MM.1S (cell line): ENCODE results near the gene ROPN1L.

Experiments
- DNase-seq: peaks from one replicate; pipeline ENCODE4 v3.0.0-alpha.2; 2015
- H2AFZ ChIP-seq: fragments of 300-600 bp; sonication (generic); 2 replicates; pipeline ENCODE4 v1.6.0; 2016; ENCODE audit warnings: antibody characterized with exemption, low read length
- H3F3A ChIP-seq: fragments of 300-600 bp; sonication (generic); 2 replicates; pipeline ENCODE4 v1.6.1; 2016; ENCODE audit warnings: mild to moderate bottlenecking, antibody characterized with exemption, low read length, moderate library complexity, mixed read lengths; ENCODE audit not compliant: insufficient read depth
- H3K27ac ChIP-seq: fragments of 300-600 bp; sonication (generic); 2 replicates; pipeline ENCODE4 v1.5.1; 2016; ENCODE audit warnings: mild to moderate bottlenecking, low read length
- H3K27me3 ChIP-seq: fragments of 300-600 bp; sonication (generic); replicated peaks from 2 replicates; pipeline ENCODE4 v1.6.0; 2016; ENCODE audit warnings: low read length; ENCODE audit not compliant: insufficient read depth
- H3K36me3 ChIP-seq: fragments of 300-600 bp; sonication (generic); replicated peaks from 2 replicates; pipeline ENCODE4 v1.6.1; 2016; ENCODE audit warnings: mild to moderate bottlenecking, low read length, mixed read lengths; ENCODE audit not compliant: insufficient read depth
- H3K4me1 ChIP-seq: fragments of 300-600 bp; sonication (generic); 2 replicates; pipeline ENCODE4 v1.6.1; 2016; ENCODE audit warnings: low read length, mixed read lengths
- H3K4me2 ChIP-seq: fragments of 300-600 bp; sonication (generic); 2 replicates; pipeline ENCODE4 v1.6.0; 2016; ENCODE audit warnings: low read depth, low read length
- H3K4me3 ChIP-seq: fragments of 300-600 bp; sonication (generic); 2 replicates; pipeline ENCODE4 v1.5.1; 2016; ENCODE audit warnings: low read length, mixed read lengths
- H3K79me2 ChIP-seq: fragments of 300-600 bp; sonication (generic); 2 replicates; pipeline ENCODE4 v1.6.1; 2016; ENCODE audit warnings: mixed run types, low read length, mixed read lengths
- H3K9ac ChIP-seq: fragments of 300-600 bp; sonication (generic); 2 replicates; pipeline ENCODE4 v1.6.1; 2016; ENCODE audit warnings: low read length, mixed read lengths
- H3K9me2 ChIP-seq: fragments of 300-600 bp; sonication (generic); replicated peaks from 2 replicates; pipeline ENCODE4 v1.6.1; 2016; ENCODE audit warnings: mild to moderate bottlenecking, low read length, mixed read lengths; ENCODE audit not compliant: insufficient read depth
- H3K9me3 ChIP-seq: fragments of 300-600 bp; sonication (generic); replicated peaks from 2 replicates; pipeline ENCODE4 v1.6.1; 2016; ENCODE audit warnings: mild to moderate bottlenecking, low read length, mixed read lengths; ENCODE audit not compliant: insufficient read depth
- H4K20me1 ChIP-seq: fragments of 300-600 bp; sonication (generic); 2 replicates; pipeline ENCODE4 v1.6.1; 2016; ENCODE audit warnings: mild to moderate bottlenecking, low read length, moderate library complexity, mixed read lengths; ENCODE audit not compliant: insufficient read depth
- CTCF ChIP-seq: fragments of 300-600 bp; sonication (generic); IDR thresholded peaks from 2 replicates; pipeline ENCODE4 v1.5.1; 2016; ENCODE audit warnings: antibody characterized with exemption, low read length, mixed read lengths
- EZH2 ChIP-seq: fragments of 300-600 bp; sonication (generic); optimal IDR thresholded peaks from 2 replicates; pipeline ENCODE3; 2017; ENCODE audit warnings: low read depth, mild to moderate bottlenecking, antibody characterized with exemption, low read length, mixed read lengths
- EZH2phosphoT487 ChIP-seq: fragments of 300-600 bp; sonication (generic); IDR thresholded peaks from 2 replicates; pipeline ENCODE4 v1.6.1; 2018; ENCODE audit warnings: antibody characterized with exemption, low read length

Gene ROPN1L

GRCh38 chr5:10461041-10461440 is 19.4 kb downstream of the ROPN1L start:
- Histone ChIP-seq H3K79me2 (no peaks in the 10 kb centered on the region), H3K4me2 (no peak overlapping the region), H4K20me1 (no peaks in the 10 kb centered on the region), H3K9me3 (no peaks in the 10 kb centered on the region), H3K9ac (no peak overlapping the region), H3K9me2 (no peaks in the 10 kb centered on the region), H3F3A (no peaks in the 10 kb centered on the region), H3K36me3 (no peaks in the 10 kb centered on the region), H3K4me1 (no peaks in the 10 kb centered on the region), H3K27ac (no peak overlapping the region), H2AFZ (no peak overlapping the region), H3K4me3 (no peak overlapping the region), H3K27me3 (no peaks in the 10 kb centered on the region)
- DNase-seq: no peak
- no peak for TF ChIP-seq EZH2phosphoT487
- TF ChIP-seq CTCF: no peak
- TF ChIP-seq EZH2: no peak

DNA sequence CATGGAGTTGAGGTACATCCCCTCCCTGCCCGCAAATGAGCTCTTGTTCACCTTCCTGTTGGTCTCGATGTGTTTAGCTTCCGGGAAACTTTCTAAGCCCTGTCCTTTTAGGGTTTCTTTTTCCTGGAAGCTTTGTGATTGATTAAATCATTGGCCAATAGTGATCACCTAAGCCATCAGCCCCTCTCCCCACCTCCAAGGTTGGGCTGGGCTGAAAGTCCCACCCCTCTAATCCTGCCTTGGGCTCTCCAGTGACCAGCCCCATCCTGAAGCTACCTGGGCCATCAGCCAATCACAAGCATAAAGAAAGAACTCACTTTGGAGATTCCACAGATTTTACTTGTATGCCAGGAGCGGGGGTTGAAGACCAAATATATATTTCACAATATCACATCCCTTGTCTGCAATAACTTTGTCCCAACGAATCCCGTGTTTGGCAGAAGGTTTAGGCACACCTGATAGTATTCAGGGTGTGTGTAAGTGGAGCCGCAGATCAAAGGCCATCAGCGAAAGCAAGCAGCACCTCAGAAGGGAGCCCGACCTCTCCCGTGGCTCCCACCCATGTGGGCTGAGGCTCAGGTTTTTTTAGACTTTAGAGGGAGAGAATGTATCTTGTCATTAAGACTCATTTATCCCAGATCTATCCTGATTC is 20.4 kb downstream of the ROPN1L start:
- no peak for TF ChIP-seq CTCF
- no peak for TF ChIP-seq EZH2phosphoT487
- TF ChIP-seq EZH2: no peak
- Histone ChIP-seq H3F3A (no peaks in the 10 kb centered on the region), H3K27ac (no peak overlapping the region), H3K4me2 (no peak overlapping the region), H3K36me3 (no peaks in the 10 kb centered on the region), H2AFZ (no peak overlapping the region), H3K4me1 (no peaks in the 10 kb centered on the region), H3K9me2 (no peaks in the 10 kb centered on the region), H4K20me1 (no peaks in the 10 kb centered on the region), H3K9me3 (no peaks in the 10 kb centered on the region), H3K79me2 (no peaks in the 10 kb centered on the region), H3K4me3 (no peak overlapping the region), H3K9ac (no peak overlapping the region), H3K27me3 (no peaks in the 10 kb centered on the region)
- no peak for DNase-seq

GRCh38 chr5:10463566-10463965 is 21.9 kb downstream of the ROPN1L start:
- H3K9me2 ChIP-seq: no peaks in the 10 kb centered on the region
- no peaks in the 10 kb centered on the region for H3K36me3 ChIP-seq
- DNase-seq: no peak
- H4K20me1 ChIP-seq: no peaks in the 10 kb centered on the region
- TF ChIP-seq CTCF (no peak), EZH2phosphoT487 (no peak), EZH2 (no peak)
- H3K9me3 ChIP-seq: no peaks in the 10 kb centered on the region
- no peak overlapping the region for H2AFZ ChIP-seq
- H3K4me3 ChIP-seq: no peak overlapping the region
- no peak overlapping the region for H3K9ac ChIP-seq
- H3K4me1 ChIP-seq: no peaks in the 10 kb centered on the region
- no peak overlapping the region for H3K27ac ChIP-seq
- no peaks in the 10 kb centered on the region for H3K79me2 ChIP-seq
- no peaks in the 10 kb centered on the region for H3K27me3 ChIP-seq
- H3F3A ChIP-seq: no peaks in the 10 kb centered on the region
- no peak overlapping the region for H3K4me2 ChIP-seq
